COR-L47 (cell line): ENCODE data around the gene CEBPG.
A peak's percentile ranks its signal among the peaks of the same experiment; 100 is the strongest.

Experiments
- DNase-seq: peaks from one replicate; lab custom pipeline; 2025; lab: John Stamatoyannopoulos, UW

CEBPG gene

DNA sequence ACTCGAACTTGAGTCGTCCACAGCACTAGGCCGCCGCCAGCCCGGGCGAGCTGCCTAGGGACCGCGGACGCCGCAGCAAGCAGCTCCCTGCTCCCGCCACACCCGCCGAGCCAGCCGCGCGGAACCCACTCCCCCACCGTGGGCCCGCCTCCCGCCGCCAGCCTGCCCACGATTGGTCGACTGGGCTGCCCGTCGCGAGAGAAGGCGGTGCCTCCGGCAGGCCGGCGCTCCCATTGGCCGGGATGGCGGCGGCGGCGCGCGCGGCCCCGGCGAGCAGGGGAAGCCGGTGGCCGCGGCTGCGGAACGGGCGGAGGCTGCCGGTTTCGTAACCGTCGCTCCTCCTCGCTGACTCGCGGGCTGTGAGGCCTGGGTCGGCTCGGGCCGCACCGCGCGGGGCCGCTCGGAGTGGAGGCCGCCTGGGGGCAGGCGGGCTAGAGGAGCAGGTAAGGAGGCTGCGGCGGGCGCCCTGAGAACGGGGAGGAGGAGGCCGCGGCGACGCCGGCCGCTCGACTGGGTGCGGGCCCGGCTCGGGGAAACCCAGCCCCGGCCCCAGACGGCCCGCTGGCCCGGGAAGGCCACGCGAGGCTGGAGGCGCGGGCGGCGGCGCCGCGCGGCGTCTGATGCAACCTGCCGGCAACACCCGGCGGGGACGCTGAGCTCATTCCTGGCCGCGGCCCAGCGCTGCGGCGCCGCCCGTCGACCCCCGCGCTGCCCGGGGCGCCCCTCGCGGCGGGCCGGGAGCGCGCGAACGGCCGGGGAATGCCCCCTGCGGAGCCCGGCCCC lies at the start of gene CEBPG:
Gene CEBPG, plus strand, starts transcription at position 257 of the 783 bp plus-strand sequence. CDS start 5,531 bp downstream, outside the sequence.
- peak; percentile 80 for DNase-seq

DNA sequence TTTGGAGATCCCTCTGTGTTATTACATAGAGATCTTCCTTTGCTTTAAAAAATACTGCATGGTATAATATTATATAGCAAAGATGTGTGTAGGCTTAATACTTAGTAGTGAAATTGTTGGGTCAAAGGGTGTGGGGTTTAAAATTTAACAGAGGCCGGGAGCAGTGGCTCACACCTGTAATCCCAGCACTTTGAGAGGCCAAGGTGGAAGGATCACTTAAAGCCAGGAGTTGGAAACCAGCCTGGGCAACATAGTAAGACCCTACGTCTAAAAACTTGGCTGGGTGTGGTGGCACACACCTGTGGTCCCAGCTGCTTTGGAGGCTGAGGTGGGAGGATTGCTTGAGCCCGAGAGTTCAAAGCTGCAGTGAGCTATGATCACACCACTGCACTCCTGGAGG lies 48.9 kb upstream of the CEBPG start:
- DNase-seq: no peak

DNA sequence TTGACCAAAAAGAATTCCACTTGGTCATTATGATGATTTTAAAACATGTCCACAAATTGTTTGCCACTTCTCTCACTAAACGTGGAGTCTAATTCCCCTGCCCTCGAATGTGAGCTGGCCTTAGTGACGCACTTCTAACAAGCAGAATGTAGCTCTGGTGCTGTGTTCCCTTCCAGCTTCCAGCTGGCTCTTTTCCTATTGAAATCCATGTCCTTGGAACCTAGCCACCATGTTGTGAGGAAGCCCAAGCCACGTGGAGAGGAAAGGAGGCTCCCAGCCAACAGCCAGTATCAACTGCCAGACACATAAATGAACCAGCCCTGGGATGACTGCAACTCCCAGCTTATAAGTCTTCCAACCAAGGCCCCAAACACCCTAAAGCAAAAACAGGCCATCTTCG lies 47.6 kb upstream of the CEBPG start:
- DNase-seq: no peak

DNA sequence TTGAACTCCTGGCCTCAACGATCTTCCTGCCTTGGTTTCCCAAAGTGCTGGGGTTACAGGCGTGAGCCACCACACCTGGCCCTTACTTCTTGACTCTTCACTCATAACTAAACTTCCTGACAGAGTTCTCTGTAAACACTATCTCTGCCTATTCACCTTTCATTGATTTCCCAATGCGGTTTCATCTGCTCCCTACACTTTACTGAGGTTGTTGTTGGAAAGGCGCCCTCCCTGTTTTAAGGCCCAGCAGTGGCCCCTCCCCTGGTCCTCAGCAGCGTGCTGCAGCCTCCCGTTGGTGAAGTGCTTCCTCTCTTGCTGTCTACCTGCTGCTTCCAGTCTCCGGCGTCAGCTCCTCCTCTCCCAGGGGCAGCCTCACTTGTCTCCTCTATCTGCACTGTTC lies 44.4 kb upstream of the CEBPG start:
- no peak for DNase-seq

DNA sequence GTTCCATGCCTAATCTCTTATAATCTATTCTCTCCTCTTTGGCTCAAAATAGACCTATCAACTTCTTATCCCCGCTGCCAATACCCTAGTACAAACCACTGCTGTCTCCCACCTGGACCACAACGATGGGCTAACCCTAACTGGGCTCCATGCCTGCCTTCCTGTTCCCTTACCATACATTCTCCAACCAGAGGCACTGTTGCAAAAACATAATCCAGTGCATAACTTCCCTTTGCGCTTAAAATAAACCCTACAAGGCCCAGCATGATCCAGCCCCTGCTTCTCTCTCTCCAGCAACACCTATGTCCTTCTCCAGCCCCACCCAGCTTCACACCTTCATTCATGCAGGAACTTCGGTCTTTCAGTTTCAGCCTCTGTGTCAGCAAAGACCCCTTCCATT lies 43.8 kb upstream of the CEBPG start:
- no peak for DNase-seq

DNA sequence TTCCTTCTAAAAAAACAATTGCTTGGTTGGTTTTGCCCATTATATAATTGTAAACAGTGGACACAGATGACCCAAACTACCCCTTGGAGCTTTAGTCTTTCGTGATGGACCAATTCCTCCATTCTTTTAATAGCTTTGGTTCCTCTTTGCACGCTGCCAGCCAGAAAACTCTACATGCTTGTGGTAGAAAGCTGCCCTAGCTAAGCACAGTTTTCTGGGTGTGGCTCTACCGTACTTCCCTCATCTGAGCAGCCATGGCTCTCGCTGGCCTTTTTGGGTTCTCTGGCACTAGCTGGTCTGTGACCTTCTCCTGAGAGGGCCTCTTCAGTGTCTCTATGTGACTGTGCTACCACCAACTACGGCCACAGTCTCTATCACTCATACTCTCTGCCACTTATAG lies 41.3 kb upstream of the CEBPG start:
- no peak for DNase-seq

DNA sequence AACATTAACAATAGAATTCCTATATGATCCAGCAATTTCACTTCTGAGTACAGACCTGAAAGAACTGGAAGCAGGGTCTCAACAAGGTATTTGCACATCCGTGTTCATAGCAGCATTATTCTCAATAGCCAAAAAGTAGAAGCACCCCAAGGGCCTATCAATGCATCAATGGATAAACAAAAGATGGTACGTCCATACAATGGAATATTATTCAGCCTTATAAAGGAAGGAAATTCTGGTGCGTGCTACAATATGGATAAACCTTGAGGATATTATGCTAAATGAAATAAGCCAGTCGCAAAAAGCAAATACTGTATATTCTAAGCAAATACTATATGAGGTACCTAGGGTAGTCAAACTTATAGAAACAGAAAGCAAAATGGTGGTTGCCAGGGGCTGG lies 40.4 kb upstream of the CEBPG start:
- DNase-seq: no peak

DNA sequence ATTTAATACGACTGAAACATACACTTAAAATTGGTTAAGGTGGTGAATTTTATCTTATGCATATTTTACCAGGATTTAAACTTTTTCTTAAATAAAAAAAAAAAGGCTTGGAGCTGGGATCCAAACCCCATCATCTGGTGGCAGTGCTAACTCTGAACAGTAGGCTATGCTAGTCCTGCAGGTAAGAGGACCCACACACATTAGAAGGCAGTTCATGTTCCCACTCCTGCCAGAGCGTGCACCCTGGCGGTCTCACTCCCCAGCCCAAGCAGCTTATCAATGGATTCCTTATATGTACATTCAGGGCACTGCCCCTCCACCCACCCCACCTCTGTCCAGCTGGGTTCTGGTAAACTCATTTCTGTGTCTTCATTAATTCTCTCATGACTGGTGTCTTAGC lies 39.9 kb upstream of the CEBPG start:
- DNase-seq: no peak

DNA sequence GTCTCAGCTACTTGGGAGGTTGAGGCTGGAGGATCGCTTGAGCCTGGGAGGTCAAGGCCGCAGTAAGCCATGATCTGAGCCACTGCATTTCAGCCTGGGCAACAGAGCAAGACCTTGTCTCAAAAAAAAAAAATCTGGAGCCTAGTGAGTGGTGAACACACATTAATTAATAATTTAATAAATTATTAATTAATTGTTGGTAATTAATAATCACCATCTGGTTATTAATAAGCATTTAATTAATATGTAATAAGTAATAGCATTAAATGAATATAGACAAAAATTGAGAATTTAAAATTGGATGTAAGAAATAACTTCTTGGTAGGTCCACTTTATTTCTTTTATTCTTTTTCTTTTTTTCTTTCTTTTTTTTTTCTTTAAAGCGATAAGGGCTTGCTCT lies 39.2 kb upstream of the CEBPG start:
- no peak for DNase-seq

DNA sequence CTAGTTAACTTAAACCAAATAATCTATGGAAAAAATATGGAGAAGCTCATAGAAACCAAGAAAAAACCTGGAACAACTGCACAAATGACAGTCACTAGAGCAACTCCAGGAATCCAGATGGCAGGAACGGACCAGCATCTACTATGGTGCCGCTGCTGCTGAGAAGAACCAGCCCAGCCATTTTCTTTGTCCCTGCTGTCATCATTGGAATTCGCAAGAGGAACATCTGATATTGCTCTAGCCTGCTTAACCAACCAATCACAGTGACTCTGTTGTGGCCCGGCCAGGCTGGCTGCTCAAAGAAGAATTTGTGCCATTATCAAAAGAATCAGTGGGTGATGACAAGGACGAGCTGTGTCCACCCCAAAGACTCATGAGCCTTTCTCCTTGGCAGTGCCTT lies 38.1 kb upstream of the CEBPG start:
- DNase-seq: no peak

DNA sequence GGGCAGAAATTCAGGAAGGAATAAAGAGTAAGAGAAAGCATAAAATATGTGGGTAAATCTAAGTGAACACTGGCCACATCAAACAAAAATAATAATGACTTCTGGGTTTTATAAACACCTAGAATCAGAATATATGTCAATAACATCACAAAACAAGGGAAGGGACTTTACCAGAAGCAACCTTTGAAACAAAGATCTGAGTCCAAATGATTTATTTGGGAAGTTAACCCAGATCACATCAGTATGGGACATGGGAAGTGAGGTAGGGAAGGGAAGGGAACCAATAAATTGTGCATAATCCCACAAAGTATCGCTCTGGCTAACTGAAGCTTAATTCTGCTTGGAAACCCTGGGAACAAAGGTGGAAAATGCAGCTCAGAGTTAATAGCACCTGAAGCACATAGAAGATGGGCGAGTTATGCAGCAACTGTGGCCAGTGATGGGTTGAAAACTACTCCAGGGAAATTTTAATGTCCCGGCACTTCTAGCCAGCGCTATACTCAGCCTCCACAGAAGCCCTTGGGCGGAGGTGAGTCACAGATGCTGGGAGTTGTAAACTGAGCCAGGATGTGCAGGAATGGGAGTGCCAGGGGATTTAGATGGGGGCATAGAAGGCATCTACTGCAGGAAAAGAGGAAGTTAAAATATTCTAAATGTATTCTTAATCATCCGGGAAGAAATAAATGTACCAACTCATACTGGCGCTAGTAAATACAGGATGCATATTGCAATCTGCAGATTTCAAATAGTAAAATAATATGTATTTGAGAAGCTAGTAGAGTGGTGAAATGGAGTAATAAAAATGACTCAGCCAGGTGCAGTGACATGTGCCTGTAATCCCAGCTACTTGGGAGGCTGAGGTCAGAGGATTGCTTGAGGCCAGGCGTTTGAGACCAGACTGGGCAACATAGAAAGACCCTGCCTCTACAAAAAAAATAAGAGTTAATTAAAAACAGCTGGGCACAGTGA lies 34.2 kb upstream of the CEBPG start:
- DNase-seq: no peak

DNA sequence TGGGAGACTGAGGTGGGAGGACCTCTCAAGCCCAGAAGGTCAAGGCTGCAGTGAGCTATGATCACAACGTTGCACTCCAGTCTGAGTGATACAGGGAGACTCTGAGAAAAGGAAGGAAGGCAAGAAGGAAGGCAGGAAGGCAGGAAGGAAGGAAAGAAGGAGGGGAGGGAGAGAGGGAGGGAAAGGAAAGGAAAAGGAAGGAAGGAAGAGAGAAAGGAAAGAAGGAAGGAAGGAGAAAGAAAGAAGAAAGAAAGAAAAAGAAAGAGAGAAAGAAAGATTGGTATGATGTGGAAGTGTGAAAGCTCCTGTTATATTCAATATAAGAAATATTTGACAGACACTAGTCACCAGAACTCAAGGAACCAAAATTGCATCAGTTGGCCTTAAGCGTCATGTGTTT lies 32.5 kb upstream of the CEBPG start:
- DNase-seq: no peak

DNA sequence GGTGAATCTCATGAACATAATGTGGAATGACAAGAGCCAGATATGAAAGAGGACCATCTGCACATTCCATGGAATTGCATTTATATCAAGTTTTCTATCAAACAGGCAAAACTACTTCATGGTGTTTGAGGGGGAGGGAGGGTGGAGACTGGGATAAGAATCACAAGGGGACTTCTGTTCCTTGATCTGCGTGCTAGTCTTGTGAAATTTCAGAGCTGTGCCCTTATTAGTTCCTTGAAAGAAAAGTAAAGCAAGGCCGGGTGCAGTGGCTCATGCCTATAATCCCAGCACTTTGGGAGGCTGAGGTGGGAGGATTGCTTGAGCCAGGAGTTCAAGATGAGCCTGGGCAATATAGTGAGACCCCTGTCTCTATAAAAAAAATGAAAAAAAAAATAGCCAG lies 30.2 kb upstream of the CEBPG start:
- DNase-seq: no peak

DNA sequence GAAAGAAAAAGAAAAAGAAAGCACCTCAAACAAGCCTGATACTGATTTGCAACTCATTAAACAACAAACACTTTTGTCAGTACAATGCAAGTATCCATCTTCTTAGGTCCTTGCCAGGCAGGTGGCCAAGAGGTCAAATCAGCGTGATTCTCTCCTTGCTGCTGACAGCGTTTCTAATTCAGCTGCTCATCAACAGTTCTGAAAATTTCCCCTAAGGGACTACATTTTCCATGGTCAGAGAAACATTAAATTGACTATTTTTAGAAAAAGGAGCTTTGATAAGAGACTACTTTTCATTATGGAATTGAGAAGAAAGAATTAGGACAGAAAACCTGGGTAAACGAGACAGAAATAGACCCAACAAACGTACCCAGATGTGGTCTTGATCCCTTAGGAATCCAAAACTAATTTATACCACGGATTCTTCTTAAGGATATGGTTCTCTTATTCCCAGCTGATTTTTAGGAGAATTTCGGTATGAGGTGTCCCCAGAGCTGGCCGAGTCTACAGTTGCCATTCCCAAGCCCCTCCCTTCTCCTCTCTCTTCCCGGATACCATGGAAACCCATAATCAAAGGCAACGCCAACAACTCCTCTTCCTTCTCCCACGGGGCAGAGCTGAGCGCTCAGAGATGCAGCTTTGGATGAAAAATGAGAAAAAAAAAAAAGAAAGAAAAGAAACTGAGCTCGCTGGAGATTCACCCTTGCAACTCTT lies 29.5 kb upstream of the CEBPG start:
- DNase-seq: no peak

DNA sequence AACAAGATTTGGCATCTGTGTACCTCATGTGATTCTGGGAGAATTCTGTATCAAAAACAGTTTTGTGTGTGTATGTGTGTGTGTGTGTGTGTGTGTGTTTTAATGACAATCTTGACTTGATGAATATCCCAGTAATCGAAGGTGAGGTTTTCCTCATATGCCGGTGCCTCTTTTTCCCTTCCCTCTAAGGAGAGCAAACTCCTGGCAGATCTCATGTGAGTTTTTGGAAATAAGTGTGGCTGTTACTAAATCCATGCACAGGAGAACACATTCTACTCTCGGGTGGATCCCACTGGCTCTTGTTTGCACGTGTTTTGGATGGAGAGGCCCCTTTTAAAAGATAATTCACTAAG lies 29.0 kb upstream of the CEBPG start:
- no peak for DNase-seq

DNA sequence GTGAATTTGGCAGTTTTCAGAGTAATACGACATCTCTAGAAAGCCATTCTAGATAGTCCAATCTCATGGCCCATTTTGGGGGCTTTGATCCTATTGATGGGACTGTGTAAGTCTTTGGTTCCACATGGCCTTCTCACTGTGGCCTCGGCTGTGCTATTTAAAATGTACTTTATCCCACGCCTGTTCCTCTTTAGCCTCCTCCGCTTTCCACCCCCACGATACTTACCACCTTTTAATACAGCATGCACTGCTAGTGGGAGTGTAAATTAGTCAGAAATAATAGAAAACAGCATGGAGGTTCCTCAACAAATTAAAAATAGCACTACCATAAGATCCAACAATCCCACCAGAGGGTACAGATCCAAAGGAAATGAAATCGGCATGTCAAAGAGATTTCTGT lies 28.3 kb upstream of the CEBPG start:
- no peak for DNase-seq

DNA sequence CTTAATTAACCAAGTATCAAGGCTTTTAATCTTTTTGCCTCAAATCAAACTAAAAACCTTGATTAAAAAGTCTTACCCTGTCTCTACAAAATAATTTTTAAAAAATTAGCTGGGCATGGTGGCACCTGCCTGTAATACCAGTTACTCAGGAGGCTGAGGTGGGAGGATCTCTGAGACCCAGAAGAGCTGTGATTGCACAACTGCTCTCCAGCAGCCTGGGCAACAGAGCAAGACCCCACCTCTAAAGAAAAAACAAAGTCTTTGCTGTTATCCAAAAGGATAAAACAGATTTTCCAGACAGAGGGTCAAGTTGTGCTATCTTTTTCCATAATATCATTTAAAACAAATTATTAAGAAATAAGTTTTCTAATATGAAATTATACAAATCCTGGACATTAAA lies 26.8 kb upstream of the CEBPG start:
- no peak for DNase-seq

DNA sequence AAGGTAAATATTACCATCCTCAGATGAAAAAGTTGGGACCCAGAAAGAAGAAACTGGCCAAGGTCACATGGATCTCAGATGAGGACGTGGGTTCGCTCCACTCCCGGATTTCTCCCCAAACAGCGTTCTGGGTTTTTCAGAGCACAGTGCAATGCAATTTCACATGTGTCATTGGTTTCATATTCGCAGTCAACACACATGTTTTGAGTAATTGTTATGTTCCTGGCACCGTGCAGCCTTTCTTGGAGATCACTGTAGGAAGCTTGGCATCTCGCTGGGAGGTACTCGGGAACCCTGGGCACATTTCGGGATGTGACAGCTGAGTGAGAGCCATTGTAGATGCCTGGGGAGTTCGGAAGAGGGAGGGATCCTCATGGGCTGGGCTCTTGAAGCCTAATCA lies 26.2 kb upstream of the CEBPG start:
- DNase-seq: no peak

DNA sequence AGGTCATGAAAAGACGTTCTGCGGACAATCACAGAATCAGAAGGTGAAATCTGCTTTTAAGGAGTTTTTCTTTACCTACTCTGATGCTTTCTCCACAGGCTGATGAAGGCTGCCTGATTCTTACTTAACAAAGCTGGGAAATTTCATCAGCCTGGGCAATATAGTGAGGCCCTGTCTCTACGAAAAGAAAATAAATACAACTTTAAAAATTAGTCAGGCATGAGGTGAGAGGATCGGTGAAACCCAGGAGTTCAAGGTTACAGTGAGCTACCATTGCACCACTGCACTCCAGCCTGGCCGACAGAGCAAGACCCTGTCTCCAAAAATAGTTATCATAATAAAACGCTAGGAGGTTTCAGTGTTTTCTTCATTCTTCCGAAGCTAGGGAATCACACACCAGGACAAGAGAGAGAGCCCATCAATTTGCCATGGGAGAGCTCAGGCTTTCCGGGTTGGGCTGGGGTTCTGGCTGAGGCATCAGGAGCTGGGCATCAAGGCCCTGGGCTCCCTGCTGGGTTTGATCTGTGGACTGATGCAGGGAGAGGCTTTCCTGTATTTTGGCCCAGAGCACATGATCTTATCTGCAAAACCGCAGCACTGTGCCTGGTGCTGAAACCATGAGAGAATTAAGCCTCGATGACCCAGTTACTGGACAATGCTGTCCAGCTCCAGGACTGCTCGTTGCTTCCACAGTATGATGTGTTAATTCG lies 25.1 kb upstream of the CEBPG start:
- no peak for DNase-seq

DNA sequence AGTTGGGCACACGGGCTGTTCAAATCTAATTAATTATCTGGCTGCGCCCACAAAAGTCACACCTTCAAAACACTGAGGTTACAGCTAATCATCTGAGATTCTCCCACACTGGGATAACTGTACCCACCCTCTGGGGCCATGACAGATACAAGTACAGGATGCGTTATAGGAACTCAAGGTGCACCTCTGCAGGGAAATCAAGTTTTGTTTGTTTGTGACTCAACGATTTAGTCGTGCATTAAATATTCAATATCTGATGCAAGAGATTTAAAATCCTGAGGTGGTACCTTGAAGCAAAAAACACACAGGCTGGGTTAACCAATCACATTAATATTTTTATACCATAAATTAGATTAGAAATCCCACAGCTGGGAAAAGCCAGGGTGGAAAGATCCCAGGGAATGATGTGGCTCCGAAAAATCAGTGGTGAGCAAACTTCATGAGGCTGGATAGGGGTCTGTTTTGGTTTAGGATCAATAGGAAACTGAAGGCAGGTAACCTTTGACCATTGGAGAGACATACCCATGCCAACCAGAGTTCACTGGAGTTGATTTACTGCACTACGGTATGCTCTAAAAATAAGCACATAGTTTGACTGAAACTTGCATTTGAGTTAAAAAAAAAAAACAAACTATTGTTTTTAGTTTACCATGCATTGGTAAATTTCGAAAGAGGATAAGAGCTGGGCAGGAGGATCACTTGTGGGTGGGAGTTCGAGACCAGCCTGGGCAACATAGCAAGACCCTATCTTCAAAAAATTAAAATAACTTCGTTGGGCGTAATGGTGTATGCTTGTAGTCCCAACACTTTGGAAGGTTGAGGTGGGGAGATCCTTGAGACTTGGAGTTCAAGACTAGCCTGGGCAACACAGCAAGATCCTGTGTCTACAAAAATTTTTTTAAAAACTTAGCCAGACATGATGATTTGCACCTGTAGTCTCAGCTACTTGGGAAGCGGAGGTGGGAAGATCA lies 23.9 kb upstream of the CEBPG start:
- no peak for DNase-seq
